ENCODE data around the gene RGSL1. TPM values are rescaled to one million over a fixed set of nuclear protein-coding genes. Genes with fewer than 3 reads are reported as not detected.

RGSL1 gene
- total RNA-seq, 2 experiments from 2014 or later = not detected

DNA sequence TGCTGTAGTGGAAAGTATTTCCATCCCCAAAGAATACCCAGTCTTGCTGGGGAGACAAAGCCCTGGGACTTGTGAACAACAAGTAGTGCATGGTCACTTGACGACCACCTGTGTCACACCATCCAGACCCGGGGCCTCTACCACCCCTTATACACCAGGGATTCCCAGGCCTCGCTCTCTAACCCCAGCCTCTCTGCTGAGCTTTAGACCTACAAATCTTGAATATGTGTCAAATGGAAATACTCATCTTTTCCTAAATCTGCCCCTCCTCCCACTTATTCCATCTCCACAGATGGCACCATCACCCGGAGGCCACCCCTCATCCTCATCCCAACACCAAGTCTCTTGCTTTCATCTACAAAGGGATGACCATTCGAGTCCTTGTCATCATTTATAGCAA, 140.0 kb downstream of the RGSL1 start:
- no peak overlapping the region for H3K4me2 ChIP-seq (ENCODE audit: low read length)
- no peak overlapping the region for H3K4me3 ChIP-seq (ENCODE audit: low read depth, low read length, poor library complexity, severe bottlenecking)
- H3K36me3 ChIP-seq (ENCODE audit: insufficient read depth, low read length) = no peaks in the 10 kb centered on the region
- H3K27ac ChIP-seq (ENCODE audit: low read depth, low read length, poor library complexity, severe bottlenecking) = no peak overlapping the region
- H2AFZ ChIP-seq (ENCODE audit: low read length) = no peak overlapping the region; the same call in 1 of the 2 replicates
- POLR2A ChIA-PET = interaction anchor here (0.6 to 2.5 kb wide), 4 partner anchors 17 to 103 kb away, joined by 3 to 9 read pairs (median 6); no protein-coding TSS in a partner anchor
- DNase-seq (ENCODE audit: low spot score) = no peak
- H3K9me3 ChIP-seq (ENCODE audit: low read length) = no peaks in the 10 kb centered on the region
- CTCF ChIA-PET (ENCODE audit: unreplicated experiment) = interaction anchor here (4.1 kb wide), 1 partner anchor 193 kb away, joined by 26 read pairs; no protein-coding TSS in a partner anchor
- H3K79me2 ChIP-seq (ENCODE audit: insufficient read depth, low read depth, low read length) = no peaks in the 10 kb centered on the region
- intact Hi-C loops (cut with micrococcal nuclease; ENCODE audit: unreplicated experiment) = no loop called here
- no peaks in the 10 kb centered on the region for H3K9me2 ChIP-seq (ENCODE audit: insufficient read depth, low read length)
- peaks cover 15% of the 10 kb centered on the region for H3K4me1 ChIP-seq (ENCODE audit: insufficient read depth, low read length, poor library complexity, severe bottlenecking)
- no TSS peak for BruUV-seq (replicated peaks)
- no peaks in the 10 kb centered on the region for H4K20me1 ChIP-seq (ENCODE audit: insufficient read depth, low read length)
- TF ChIP-seq, protein P1, sequence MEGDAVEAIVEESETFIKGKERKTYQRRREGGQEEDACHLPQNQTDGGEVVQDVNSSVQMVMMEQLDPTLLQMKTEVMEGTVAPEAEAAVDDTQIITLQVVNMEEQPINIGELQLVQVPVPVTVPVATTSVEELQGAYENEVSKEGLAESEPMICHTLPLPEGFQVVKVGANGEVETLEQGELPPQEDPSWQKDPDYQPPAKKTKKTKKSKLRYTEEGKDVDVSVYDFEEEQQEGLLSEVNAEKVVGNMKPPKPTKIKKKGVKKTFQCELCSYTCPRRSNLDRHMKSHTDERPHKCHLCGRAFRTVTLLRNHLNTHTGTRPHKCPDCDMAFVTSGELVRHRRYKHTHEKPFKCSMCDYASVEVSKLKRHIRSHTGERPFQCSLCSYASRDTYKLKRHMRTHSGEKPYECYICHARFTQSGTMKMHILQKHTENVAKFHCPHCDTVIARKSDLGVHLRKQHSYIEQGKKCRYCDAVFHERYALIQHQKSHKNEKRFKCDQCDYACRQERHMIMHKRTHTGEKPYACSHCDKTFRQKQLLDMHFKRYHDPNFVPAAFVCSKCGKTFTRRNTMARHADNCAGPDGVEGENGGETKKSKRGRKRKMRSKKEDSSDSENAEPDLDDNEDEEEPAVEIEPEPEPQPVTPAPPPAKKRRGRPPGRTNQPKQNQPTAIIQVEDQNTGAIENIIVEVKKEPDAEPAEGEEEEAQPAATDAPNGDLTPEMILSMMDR (conservative IDR thresholded peaks at IDR 0.05; ENCODE audit: low read length) = no peak
- no peak for TF ChIP-seq EZH2phosphoT487 (IDR thresholded peaks at IDR 0.05; ENCODE audit: borderline replicate concordance, low read depth, low read length)

DNA sequence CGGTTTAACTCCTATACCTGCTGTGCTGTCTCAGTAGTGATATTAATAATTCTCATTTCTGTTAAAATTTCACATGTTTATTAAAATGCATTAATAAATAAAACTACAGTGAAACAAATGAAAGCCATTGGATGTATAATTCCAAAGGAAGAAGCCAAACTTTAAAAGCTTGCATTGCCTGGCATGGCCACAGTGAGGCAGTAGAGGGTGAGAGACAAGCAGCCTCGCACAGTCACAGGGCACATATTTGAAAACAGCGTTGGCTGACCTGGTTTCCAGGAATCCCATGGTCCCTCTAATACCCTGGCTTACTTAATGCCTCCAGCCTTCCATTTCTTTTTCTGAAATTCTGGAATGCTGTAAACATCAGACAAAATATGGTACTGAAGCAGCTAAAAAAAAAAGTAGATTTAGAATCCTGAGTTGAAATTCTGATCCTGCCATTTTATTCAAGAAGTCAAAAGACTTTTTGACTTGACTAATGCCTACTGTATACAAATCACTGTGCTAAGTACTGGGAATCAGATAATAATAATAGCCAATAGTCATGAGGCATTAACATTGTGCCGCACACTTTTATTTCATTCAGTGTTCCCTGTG, 145.8 kb downstream of the RGSL1 start:
- H3K4me3 ChIP-seq (ENCODE audit: low read depth, low read length, poor library complexity, severe bottlenecking) = no peak overlapping the region
- H3K27ac ChIP-seq (ENCODE audit: low read depth, low read length, poor library complexity, severe bottlenecking) = no peak overlapping the region
- no peaks in the 10 kb centered on the region for H3K9me3 ChIP-seq (ENCODE audit: low read length)
- intact Hi-C loops (cut with micrococcal nuclease; ENCODE audit: unreplicated experiment) = loop anchor here (1.0 to 2.0 kb wide), 2 partner anchors 149 to 189 kb away; no protein-coding TSS in a partner anchor
- TF ChIP-seq, protein P1 (conservative IDR thresholded peaks at IDR 0.05; ENCODE audit: low read length) = peak; percentile 99
- TF ChIP-seq EZH2phosphoT487 (IDR thresholded peaks at IDR 0.05; ENCODE audit: borderline replicate concordance, low read depth, low read length) = no peak
- H3K79me2 ChIP-seq (ENCODE audit: insufficient read depth, low read depth, low read length) = peaks cover 10% of the 10 kb centered on the region; the same call in 1 of the 2 replicates
- DNase-seq (ENCODE audit: low spot score) = peak; percentile 63
- H3K36me3 ChIP-seq (ENCODE audit: insufficient read depth, low read length) = peaks cover 27% of the 10 kb centered on the region
- H4K20me1 ChIP-seq (ENCODE audit: insufficient read depth, low read length) = peaks cover 5% of the 10 kb centered on the region; the same call in 1 of the 2 replicates
- peaks cover 18% of the 10 kb centered on the region for H3K4me1 ChIP-seq (ENCODE audit: insufficient read depth, low read length, poor library complexity, severe bottlenecking)
- H2AFZ ChIP-seq (ENCODE audit: low read length) = no peak overlapping the region
- no TSS peak for BruUV-seq (replicated peaks)
- CTCF ChIA-PET (ENCODE audit: unreplicated experiment) = interaction anchor here (12.7 kb wide), 1 partner anchor 189 kb away, joined by 189 read pairs; no protein-coding TSS in a partner anchor
- H3K4me2 ChIP-seq (ENCODE audit: low read length) = no peak overlapping the region
- H3K9me2 ChIP-seq (ENCODE audit: insufficient read depth, low read length) = no peaks in the 10 kb centered on the region
- POLR2A ChIA-PET = interaction anchor here (0.6 to 4.6 kb wide), 9 partner anchors 24 to 201 kb away, joined by 3 to 26 read pairs (median 4); no protein-coding TSS in a partner anchor

DNA sequence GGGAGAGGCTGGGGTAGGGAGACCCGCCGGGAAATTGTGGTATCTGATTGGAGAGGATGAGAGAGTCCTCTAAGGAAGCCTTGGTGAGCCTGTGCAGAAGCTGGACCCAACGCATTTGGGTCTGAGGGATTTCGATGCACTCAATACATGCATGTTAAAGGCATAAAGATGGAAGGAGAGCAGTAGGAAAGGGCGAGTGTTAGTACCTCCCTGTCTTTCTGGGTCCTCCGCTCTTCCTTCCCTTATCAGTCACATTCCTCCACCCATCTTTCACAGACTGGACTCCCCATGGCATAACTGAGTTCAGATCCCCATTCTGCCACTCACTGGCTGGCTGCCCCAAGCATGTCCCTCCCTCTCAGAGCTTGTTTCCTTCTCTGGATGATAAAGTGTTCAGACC, 147.0 kb downstream of the RGSL1 start:
- Histone ChIP-seq H3K36me3 (ENCODE audit: insufficient read depth, low read length) (peaks cover 39% of the 10 kb centered on the region), H3K79me2 (ENCODE audit: insufficient read depth, low read depth, low read length) (peaks cover 21% of the 10 kb centered on the region; the same call in 1 of the 2 replicates), H3K27ac (ENCODE audit: low read depth, low read length, poor library complexity, severe bottlenecking) (no peak overlapping the region), H3K4me1 (ENCODE audit: insufficient read depth, low read length, poor library complexity, severe bottlenecking) (peaks cover 30% of the 10 kb centered on the region), H2AFZ (ENCODE audit: low read length) (no peak overlapping the region), H3K4me3 (ENCODE audit: low read depth, low read length, poor library complexity, severe bottlenecking) (no peak overlapping the region), H4K20me1 (ENCODE audit: insufficient read depth, low read length) (peaks cover 10% of the 10 kb centered on the region; the same call in 1 of the 2 replicates), H3K9me3 (ENCODE audit: low read length) (no peaks in the 10 kb centered on the region), H3K9me2 (ENCODE audit: insufficient read depth, low read length) (no peaks in the 10 kb centered on the region), H3K4me2 (ENCODE audit: low read length) (no peak overlapping the region)
- DNase-seq (ENCODE audit: low spot score) = no peak
- TF ChIP-seq EZH2phosphoT487 (IDR thresholded peaks at IDR 0.05; ENCODE audit: borderline replicate concordance, low read depth, low read length) = no peak
- CTCF ChIA-PET (ENCODE audit: unreplicated experiment) = interaction anchor here (12.7 kb wide), 1 partner anchor 188 kb away, joined by 189 read pairs; no protein-coding TSS in a partner anchor
- BruUV-seq (replicated peaks) = no TSS peak
- POLR2A ChIA-PET = interaction anchor here (4.6 kb wide), 1 partner anchor 186 kb away, joined by 26 read pairs; no protein-coding TSS in a partner anchor
- intact Hi-C loops (cut with micrococcal nuclease; ENCODE audit: unreplicated experiment) = no loop called here

Measured in OCI-LY7 (cell line).